ENCODE data around the gene CUX1. TPM values are rescaled to one million over a fixed set of nuclear protein-coding genes. Genes with fewer than 3 reads are reported as not detected.

Gene CUX1
- total RNA-seq, 1 experiment from 2014 or later: 64.3 TPM

DNA sequence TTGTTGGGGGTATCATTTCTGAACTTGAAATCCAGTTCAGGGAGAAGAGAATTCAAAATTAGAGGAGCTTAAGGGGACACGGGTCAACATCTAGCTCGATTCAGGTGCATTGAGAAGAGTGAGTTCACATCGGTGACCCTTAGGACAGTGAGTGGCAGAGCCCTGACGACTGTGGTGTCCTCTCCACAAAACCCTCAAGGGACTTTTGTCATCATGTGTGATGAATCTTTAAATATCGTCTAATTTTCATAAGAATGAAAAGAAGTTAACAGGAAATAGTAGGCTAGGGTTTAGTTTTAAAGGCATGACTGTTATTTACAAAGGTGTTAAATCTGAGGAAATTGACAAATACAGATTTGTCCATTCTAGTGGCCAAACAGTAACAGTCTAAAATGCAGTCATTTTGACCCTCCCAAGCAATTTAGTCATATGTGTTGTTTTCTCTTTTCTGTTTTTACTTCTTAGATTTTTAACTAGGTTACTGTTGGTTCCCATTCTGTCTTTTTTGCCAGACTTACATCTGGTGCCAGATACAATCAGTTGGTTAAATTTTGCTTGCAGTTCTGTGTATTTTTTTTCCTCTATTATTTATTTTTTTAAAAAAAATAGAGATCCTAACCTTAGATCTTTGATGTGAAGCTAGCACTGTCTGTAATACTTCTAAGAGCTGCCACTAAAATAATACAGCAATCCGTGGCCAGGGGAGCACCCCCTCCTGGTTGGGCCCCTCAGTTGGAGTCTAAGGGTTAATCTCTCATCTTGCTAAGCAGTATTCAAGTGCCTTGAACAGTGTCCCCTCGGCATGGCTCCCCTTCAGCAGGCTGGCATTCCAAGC is 434.3 kb downstream of the CUX1 start:
- ATAC-seq: no peak
- ChIA-PET CTCF (interaction anchor here (0.5 to 0.6 kb wide), 2 partner anchors 138 to 626 kb away, joined by 3 read pairs; no protein-coding TSS in a partner anchor), POLR2A (no interaction called here)
- H3K36me3 Mint-ChIP-seq: peaks cover 8% of the 10 kb centered on the region; the same call in 1 of the 2 replicates
- no peaks in the 10 kb centered on the region for H3K9me3 Mint-ChIP-seq
- DNase-seq (ENCODE audit: low spot score): no peak
- no peak overlapping the region for H3K4me3 Mint-ChIP-seq
- H3K27ac Mint-ChIP-seq: peak overlapping the region; percentile 4; the same call in 1 of the 2 replicates
- no peak for TF ChIP-seq ZNF138 (CRISPR knock-in tag; conservative IDR thresholded peaks at IDR 0.05)
- TF ChIP-seq, protein P1, sequence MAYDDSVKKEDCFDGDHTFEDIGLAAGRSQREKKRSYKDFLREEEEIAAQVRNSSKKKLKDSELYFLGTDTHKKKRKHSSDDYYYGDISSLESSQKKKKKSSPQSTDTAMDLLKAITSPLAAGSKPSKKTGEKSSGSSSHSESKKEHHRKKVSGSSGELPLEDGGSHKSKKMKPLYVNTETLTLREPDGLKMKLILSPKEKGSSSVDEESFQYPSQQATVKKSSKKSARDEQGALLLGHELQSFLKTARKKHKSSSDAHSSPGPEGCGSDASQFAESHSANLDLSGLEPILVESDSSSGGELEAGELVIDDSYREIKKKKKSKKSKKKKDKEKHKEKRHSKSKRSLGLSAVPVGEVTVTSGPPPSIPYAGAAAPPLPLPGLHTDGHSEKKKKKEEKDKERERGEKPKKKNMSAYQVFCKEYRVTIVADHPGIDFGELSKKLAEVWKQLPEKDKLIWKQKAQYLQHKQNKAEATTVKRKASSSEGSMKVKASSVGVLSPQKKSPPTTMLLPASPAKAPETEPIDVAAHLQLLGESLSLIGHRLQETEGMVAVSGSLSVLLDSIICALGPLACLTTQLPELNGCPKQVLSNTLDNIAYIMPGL (CRISPR knock-in tag; IDR thresholded peaks at IDR 0.05): no peak
- TF ChIP-seq, protein P2, sequence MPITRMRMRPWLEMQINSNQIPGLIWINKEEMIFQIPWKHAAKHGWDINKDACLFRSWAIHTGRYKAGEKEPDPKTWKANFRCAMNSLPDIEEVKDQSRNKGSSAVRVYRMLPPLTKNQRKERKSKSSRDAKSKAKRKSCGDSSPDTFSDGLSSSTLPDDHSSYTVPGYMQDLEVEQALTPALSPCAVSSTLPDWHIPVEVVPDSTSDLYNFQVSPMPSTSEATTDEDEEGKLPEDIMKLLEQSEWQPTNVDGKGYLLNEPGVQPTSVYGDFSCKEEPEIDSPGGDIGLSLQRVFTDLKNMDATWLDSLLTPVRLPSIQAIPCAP (CRISPR knock-in tag; IDR thresholded peaks at IDR 0.05): no peak
- no peak for TF ChIP-seq ZNF232 (CRISPR knock-in tag; IDR thresholded peaks at IDR 0.05)
- TF ChIP-seq, protein P3, sequence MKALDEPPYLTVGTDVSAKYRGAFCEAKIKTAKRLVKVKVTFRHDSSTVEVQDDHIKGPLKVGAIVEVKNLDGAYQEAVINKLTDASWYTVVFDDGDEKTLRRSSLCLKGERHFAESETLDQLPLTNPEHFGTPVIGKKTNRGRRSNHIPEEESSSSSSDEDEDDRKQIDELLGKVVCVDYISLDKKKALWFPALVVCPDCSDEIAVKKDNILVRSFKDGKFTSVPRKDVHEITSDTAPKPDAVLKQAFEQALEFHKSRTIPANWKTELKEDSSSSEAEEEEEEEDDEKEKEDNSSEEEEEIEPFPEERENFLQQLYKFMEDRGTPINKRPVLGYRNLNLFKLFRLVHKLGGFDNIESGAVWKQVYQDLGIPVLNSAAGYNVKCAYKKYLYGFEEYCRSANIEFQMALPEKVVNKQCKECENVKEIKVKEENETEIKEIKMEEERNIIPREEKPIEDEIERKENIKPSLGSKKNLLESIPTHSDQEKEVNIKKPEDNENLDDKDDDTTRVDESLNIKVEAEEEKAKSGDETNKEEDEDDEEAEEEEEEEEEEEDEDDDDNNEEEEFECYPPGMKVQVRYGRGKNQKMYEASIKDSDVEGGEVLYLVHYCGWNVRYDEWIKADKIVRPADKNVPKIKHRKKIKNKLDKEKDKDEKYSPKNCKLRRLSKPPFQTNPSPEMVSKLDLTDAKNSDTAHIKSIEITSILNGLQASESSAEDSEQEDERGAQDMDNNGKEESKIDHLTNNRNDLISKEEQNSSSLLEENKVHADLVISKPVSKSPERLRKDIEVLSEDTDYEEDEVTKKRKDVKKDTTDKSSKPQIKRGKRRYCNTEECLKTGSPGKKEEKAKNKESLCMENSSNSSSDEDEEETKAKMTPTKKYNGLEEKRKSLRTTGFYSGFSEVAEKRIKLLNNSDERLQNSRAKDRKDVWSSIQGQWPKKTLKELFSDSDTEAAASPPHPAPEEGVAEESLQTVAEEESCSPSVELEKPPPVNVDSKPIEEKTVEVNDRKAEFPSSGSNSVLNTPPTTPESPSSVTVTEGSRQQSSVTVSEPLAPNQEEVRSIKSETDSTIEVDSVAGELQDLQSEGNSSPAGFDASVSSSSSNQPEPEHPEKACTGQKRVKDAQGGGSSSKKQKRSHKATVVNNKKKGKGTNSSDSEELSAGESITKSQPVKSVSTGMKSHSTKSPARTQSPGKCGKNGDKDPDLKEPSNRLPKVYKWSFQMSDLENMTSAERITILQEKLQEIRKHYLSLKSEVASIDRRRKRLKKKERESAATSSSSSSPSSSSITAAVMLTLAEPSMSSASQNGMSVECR (CRISPR knock-in tag; IDR thresholded peaks at IDR 0.05; ENCODE audit: borderline replicate concordance): no peak
- TF ChIP-seq FOXJ3 (CRISPR knock-in tag; IDR thresholded peaks at IDR 0.05; ENCODE audit: borderline replicate concordance): no peak
- TF ChIP-seq ZBTB21 (CRISPR knock-in tag; IDR thresholded peaks at IDR 0.05; ENCODE audit: borderline replicate concordance): no peak
- TF ChIP-seq TEAD1 (CRISPR knock-in tag; IDR thresholded peaks at IDR 0.05): no peak
- TF ChIP-seq, protein P4, sequence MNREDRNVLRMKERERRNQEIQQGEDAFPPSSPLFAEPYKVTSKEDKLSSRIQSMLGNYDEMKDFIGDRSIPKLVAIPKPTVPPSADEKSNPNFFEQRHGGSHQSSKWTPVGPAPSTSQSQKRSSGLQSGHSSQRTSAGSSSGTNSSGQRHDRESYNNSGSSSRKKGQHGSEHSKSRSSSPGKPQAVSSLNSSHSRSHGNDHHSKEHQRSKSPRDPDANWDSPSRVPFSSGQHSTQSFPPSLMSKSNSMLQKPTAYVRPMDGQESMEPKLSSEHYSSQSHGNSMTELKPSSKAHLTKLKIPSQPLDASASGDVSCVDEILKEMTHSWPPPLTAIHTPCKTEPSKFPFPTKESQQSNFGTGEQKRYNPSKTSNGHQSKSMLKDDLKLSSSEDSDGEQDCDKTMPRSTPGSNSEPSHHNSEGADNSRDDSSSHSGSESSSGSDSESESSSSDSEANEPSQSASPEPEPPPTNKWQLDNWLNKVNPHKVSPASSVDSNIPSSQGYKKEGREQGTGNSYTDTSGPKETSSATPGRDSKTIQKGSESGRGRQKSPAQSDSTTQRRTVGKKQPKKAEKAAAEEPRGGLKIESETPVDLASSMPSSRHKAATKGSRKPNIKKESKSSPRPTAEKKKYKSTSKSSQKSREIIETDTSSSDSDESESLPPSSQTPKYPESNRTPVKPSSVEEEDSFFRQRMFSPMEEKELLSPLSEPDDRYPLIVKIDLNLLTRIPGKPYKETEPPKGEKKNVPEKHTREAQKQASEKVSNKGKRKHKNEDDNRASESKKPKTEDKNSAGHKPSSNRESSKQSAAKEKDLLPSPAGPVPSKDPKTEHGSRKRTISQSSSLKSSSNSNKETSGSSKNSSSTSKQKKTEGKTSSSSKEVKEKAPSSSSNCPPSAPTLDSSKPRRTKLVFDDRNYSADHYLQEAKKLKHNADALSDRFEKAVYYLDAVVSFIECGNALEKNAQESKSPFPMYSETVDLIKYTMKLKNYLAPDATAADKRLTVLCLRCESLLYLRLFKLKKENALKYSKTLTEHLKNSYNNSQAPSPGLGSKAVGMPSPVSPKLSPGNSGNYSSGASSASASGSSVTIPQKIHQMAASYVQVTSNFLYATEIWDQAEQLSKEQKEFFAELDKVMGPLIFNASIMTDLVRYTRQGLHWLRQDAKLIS (CRISPR knock-in tag; IDR thresholded peaks at IDR 0.05; ENCODE audit: borderline replicate concordance): no peak
- TF ChIP-seq ETV6 (CRISPR knock-in tag; IDR thresholded peaks at IDR 0.05): no peak
- no peaks in the 10 kb centered on the region for H3K27me3 Mint-ChIP-seq (ENCODE audit: low read depth)
- peaks cover 11% of the 10 kb centered on the region for H3K4me1 Mint-ChIP-seq

DNA sequence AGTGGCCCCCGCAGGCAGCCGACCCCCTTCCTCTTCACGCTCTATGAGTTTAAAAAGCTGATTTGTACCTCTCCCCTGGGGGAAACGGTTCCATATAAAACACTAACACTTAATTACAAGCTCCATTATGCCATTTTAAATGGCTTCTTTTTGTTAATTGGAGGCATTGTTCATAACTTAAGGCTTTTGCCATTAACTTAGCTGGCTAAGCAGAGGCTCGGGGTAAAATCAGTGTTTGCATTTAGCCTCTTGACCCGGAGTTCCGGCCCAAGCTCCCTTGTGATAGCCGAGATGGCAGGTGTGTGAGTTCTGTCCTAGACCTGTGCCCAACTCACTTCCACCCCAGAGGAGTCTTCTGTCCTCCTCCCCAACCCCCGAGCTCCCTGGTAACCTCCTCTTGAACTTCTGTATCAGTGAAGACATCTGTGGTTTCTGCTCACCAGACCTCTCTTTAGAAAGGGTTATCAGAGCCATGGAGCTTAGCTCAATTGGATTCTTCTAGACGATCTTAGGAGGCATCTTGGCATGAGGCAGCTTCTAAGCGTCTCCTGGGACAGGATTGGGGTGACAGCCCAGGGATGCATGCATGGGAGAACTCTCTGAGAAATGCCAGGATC is 435.0 kb downstream of the CUX1 start:
- ChIA-PET CTCF (interaction anchor here (0.6 kb wide), 1 partner anchor 627 kb away, joined by 3 read pairs; no protein-coding TSS in a partner anchor), POLR2A (no interaction called here)
- no peak overlapping the region for H3K4me3 Mint-ChIP-seq
- H3K27ac Mint-ChIP-seq: peak overlapping the region; percentile 48; the same call in 1 of the 2 replicates
- H3K27me3 Mint-ChIP-seq (ENCODE audit: low read depth): no peaks in the 10 kb centered on the region
- H3K36me3 Mint-ChIP-seq: peaks cover 8% of the 10 kb centered on the region; the same call in 1 of the 2 replicates
- DNase-seq (ENCODE audit: low spot score) (no peak), ATAC-seq (no peak)
- H3K9me3 Mint-ChIP-seq: no peaks in the 10 kb centered on the region
- H3K4me1 Mint-ChIP-seq: peaks cover 14% of the 10 kb centered on the region
- TF ChIP-seq MXD4 (CRISPR knock-in tag; IDR thresholded peaks at IDR 0.05; ENCODE audit: borderline replicate concordance) (no peak), TEAD4 (CRISPR knock-in tag; IDR thresholded peaks at IDR 0.05) (no peak)
- TF ChIP-seq, protein P5, sequence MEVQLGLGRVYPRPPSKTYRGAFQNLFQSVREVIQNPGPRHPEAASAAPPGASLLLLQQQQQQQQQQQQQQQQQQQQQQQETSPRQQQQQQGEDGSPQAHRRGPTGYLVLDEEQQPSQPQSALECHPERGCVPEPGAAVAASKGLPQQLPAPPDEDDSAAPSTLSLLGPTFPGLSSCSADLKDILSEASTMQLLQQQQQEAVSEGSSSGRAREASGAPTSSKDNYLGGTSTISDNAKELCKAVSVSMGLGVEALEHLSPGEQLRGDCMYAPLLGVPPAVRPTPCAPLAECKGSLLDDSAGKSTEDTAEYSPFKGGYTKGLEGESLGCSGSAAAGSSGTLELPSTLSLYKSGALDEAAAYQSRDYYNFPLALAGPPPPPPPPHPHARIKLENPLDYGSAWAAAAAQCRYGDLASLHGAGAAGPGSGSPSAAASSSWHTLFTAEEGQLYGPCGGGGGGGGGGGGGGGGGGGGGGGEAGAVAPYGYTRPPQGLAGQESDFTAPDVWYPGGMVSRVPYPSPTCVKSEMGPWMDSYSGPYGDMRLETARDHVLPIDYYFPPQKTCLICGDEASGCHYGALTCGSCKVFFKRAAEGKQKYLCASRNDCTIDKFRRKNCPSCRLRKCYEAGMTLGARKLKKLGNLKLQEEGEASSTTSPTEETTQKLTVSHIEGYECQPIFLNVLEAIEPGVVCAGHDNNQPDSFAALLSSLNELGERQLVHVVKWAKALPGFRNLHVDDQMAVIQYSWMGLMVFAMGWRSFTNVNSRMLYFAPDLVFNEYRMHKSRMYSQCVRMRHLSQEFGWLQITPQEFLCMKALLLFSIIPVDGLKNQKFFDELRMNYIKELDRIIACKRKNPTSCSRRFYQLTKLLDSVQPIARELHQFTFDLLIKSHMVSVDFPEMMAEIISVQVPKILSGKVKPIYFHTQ (CRISPR knock-in tag; IDR thresholded peaks at IDR 0.05): no peak
- TF ChIP-seq, protein P6, sequence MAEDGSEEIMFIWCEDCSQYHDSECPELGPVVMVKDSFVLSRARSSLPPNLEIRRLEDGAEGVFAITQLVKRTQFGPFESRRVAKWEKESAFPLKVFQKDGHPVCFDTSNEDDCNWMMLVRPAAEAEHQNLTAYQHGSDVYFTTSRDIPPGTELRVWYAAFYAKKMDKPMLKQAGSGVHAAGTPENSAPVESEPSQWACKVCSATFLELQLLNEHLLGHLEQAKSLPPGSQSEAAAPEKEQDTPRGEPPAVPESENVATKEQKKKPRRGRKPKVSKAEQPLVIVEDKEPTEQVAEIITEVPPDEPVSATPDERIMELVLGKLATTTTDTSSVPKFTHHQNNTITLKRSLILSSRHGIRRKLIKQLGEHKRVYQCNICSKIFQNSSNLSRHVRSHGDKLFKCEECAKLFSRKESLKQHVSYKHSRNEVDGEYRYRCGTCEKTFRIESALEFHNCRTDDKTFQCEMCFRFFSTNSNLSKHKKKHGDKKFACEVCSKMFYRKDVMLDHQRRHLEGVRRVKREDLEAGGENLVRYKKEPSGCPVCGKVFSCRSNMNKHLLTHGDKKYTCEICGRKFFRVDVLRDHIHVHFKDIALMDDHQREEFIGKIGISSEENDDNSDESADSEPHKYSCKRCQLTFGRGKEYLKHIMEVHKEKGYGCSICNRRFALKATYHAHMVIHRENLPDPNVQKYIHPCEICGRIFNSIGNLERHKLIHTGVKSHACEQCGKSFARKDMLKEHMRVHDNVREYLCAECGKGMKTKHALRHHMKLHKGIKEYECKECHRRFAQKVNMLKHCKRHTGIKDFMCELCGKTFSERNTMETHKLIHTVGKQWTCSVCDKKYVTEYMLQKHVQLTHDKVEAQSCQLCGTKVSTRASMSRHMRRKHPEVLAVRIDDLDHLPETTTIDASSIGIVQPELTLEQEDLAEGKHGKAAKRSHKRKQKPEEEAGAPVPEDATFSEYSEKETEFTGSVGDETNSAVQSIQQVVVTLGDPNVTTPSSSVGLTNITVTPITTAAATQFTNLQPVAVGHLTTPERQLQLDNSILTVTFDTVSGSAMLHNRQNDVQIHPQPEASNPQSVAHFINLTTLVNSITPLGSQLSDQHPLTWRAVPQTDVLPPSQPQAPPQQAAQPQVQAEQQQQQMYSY (CRISPR knock-in tag; IDR thresholded peaks at IDR 0.05): no peak
